SK-N-SH treated with all-trans-retinoic acid at 6 μM for 48 hours (cell line): ENCODE results near the gene COG1.

Experiments
- ATAC-seq: fragments of 200-7000 bp; cut with Tn5 transposase; 3 replicates; pipeline ENCODE4 v1.9.1; 2020; ENCODE audit warnings: mild to moderate bottlenecking, moderate library complexity
- ARNTL ChIP-seq: fragments of 450-650 bp; formaldehyde crosslinking; IDR thresholded peaks from 2 replicates; pipeline ENCODE4 v1.5.0; 2020; ENCODE audit warnings: low read depth, mild to moderate bottlenecking, moderate library complexity, borderline replicate concordance
- BACH2 ChIP-seq: fragments of 250-450 bp; sonication (Bioruptor Pico); IDR thresholded peaks from 2 replicates; pipeline ENCODE4 v1.9.0; 2021; ENCODE audit warnings: mild to moderate bottlenecking, borderline replicate concordance
- CREB5 ChIP-seq: fragments of 250-450 bp; sonication (Bioruptor Pico); IDR thresholded peaks from 2 replicates; pipeline ENCODE4 v1.5.1; 2020; ENCODE audit warnings: low read depth, mild to moderate bottlenecking, moderate library complexity
- CSDC2 ChIP-seq: fragments of 250-450 bp; sonication (Bioruptor Pico); IDR thresholded peaks from 2 replicates; pipeline ENCODE4 v1.5.0; 2020; ENCODE audit warnings: mild to moderate bottlenecking, moderate library complexity
- ESRRG ChIP-seq: fragments of 250-450 bp; sonication (Bioruptor Pico); IDR thresholded peaks from 2 replicates; pipeline ENCODE4 v1.6.1; 2021; ENCODE audit warnings: mild to moderate bottlenecking
- GLIS3 ChIP-seq: fragments of 250-450 bp; sonication (Bioruptor Pico); IDR thresholded peaks from 2 replicates; pipeline ENCODE4 v1.5.0; 2020; ENCODE audit warnings: mild to moderate bottlenecking, moderate library complexity
- ISL1 ChIP-seq: fragments of 250-450 bp; sonication (Bioruptor Pico); IDR thresholded peaks from 2 replicates; pipeline ENCODE4 v2.1.2; 2022; ENCODE audit warnings: mild to moderate bottlenecking, moderate library complexity
- OSR1 ChIP-seq: fragments of 250-450 bp; sonication (Bioruptor Pico); IDR thresholded peaks from 2 replicates; pipeline ENCODE4 v1.8.0; 2022; ENCODE audit warnings: moderate library complexity, mild to moderate bottlenecking, inconsistent platforms
- PATZ1 ChIP-seq: fragments of 250-450 bp; sonication (Bioruptor Pico); IDR thresholded peaks from 2 replicates; pipeline ENCODE4 v1.8.0; 2020; ENCODE audit warnings: mild to moderate bottlenecking, moderate library complexity, borderline replicate concordance
- POU6F1 ChIP-seq: fragments of 250-450 bp; sonication (Bioruptor Pico); IDR thresholded peaks from 2 replicates; pipeline ENCODE4 v1.8.0; 2021; ENCODE audit warnings: low read depth, mild to moderate bottlenecking, moderate library complexity, borderline replicate concordance
- PPARA ChIP-seq: fragments of 250-450 bp; sonication (Bioruptor Pico); IDR thresholded peaks from 2 replicates; pipeline ENCODE4 v1.5.0; 2020; ENCODE audit warnings: mild to moderate bottlenecking, borderline replicate concordance
- RARB ChIP-seq: fragments of 250-450 bp; sonication (Bioruptor Pico); IDR thresholded peaks from 2 replicates; pipeline ENCODE4 v1.8.0; 2021; ENCODE audit warnings: mild to moderate bottlenecking, moderate library complexity
- SNAI2 ChIP-seq: fragments of 250-450 bp; sonication (Bioruptor Pico); IDR thresholded peaks from 2 replicates; pipeline ENCODE4 v1.5.0; 2020; ENCODE audit warnings: mild to moderate bottlenecking, moderate library complexity
- TCF4 ChIP-seq: fragments of 250-450 bp; sonication (Bioruptor Pico); IDR thresholded peaks from 2 replicates; pipeline ENCODE4 v1.8.0; 2021; ENCODE audit warnings: mild to moderate bottlenecking, moderate library complexity, borderline replicate concordance
- TOX ChIP-seq: fragments of 250-450 bp; sonication (Bioruptor Pico); IDR thresholded peaks from 2 replicates; pipeline ENCODE4 v1.8.0; 2021; ENCODE audit warnings: mild to moderate bottlenecking, moderate library complexity, borderline replicate concordance
- TSHZ2 ChIP-seq: fragments of 250-450 bp; sonication (Bioruptor Pico); IDR thresholded peaks from 2 replicates; pipeline ENCODE4 v1.5.0; 2020; ENCODE audit warnings: mild to moderate bottlenecking, moderate library complexity
- ZC3H10 ChIP-seq: fragments of 250-450 bp; sonication (Bioruptor Pico); IDR thresholded peaks from 2 replicates; pipeline ENCODE4 v1.5.1; 2021; ENCODE audit warnings: mild to moderate bottlenecking, moderate library complexity
- ZFP3 ChIP-seq: fragments of 250-450 bp; sonication (Bioruptor Pico); IDR thresholded peaks from 2 replicates; pipeline ENCODE4 v1.5.0; 2020; ENCODE audit warnings: mild to moderate bottlenecking, moderate library complexity
- ZFP30 ChIP-seq: fragments of 450-650 bp; formaldehyde crosslinking; IDR thresholded peaks from 2 replicates; pipeline ENCODE4 v1.5.0; 2022; ENCODE audit warnings: mild to moderate bottlenecking, moderate library complexity
- ZNF565 ChIP-seq: fragments of 450-650 bp; formaldehyde crosslinking; conservative IDR thresholded peaks from 2 replicates; pipeline ENCODE4 v1.5.0; 2020; ENCODE audit warnings: low read depth, mild to moderate bottlenecking, moderate library complexity
- ZNF70 ChIP-seq: fragments of 450-650 bp; formaldehyde crosslinking; IDR thresholded peaks from 2 replicates; pipeline ENCODE4 v1.5.0; 2020; ENCODE audit warnings: mild to moderate bottlenecking, moderate library complexity

Gene COG1

GRCh38 chr17:73237714-73238113 is 44.9 kb downstream of the COG1 start:
- ATAC-seq = no peak
- TF ChIP-seq ZFP30 (CRISPR knock-in tag) (no peak), PPARA (CRISPR knock-in tag) (no peak), ESRRG (CRISPR knock-in tag) (no peak), TOX (CRISPR knock-in tag) (no peak), BACH2 (CRISPR knock-in tag) (no peak), TSHZ2 (CRISPR knock-in tag) (no peak), GLIS3 (CRISPR knock-in tag) (no peak), CSDC2 (CRISPR knock-in tag) (no peak), TCF4 (CRISPR knock-in tag) (no peak), PATZ1 (no peak), OSR1 (CRISPR knock-in tag) (no peak), ZNF565 (CRISPR knock-in tag) (no peak)

GRCh38 chr17:73240561-73240960 is 47.7 kb downstream of the COG1 start:
- ATAC-seq = no peak
- TF ChIP-seq ISL1 (CRISPR knock-in tag) = no peak
- no peak for TF ChIP-seq SNAI2 (CRISPR knock-in tag)
- TF ChIP-seq GLIS3 (CRISPR knock-in tag) = no peak
- TF ChIP-seq OSR1 (CRISPR knock-in tag) = no peak
- TF ChIP-seq BACH2 (CRISPR knock-in tag) = no peak
- no peak for TF ChIP-seq PATZ1
- TF ChIP-seq PPARA (CRISPR knock-in tag) = no peak
- TF ChIP-seq RARB (CRISPR knock-in tag) = no peak
- TF ChIP-seq CSDC2 (CRISPR knock-in tag) = no peak
- TF ChIP-seq TOX (CRISPR knock-in tag) = no peak
- TF ChIP-seq TSHZ2 (CRISPR knock-in tag) = no peak
- TF ChIP-seq CREB5 = no peak
- TF ChIP-seq POU6F1 (CRISPR knock-in tag) = no peak
- no peak for TF ChIP-seq ZNF565 (CRISPR knock-in tag)
- TF ChIP-seq ZFP3 (CRISPR knock-in tag) = no peak
- TF ChIP-seq ZC3H10 (CRISPR knock-in tag) = no peak
- TF ChIP-seq ZNF70 (CRISPR knock-in tag) = no peak
- no peak for TF ChIP-seq ARNTL (CRISPR knock-in tag)
